ENCODE measurements around the gene TRIM56.
"Not testable (repeated sequence)": the region's sequence is repeated elsewhere in the genome, so short reads cannot be mapped to it uniquely, and the experiment has no call there.

TRIM56 gene

GRCh38 chr7:101085162-101085964, at the start of gene TRIM56:
TSS of gene TRIM56 (plus strand) at chr7:101085481. CDS start at chr7:101087313, 1,832 bp downstream.
- DNase-seq (ENCODE audit: low read depth) = peak; percentile 62

GRCh38 chr7:101035941-101036340, 49.3 kb upstream of the TRIM56 start:
- no peak for DNase-seq (ENCODE audit: low read depth)

- DNase-seq (ENCODE audit: low read depth) = not testable (repeated sequence)
Observed at GRCh38 chr7:101041283-101041682, 44.0 kb upstream of the TRIM56 start.

GRCh38 chr7:101058355-101058754, 26.9 kb upstream of the TRIM56 start:
- peak; percentile 9 for DNase-seq (ENCODE audit: low read depth)

GRCh38 chr7:101059620-101059942, 25.7 kb upstream of the TRIM56 start:
- DNase-seq (ENCODE audit: low read depth) = no peak

- no peak for DNase-seq (ENCODE audit: low read depth)
Observed at GRCh38 chr7:101060992-101061391, 24.3 kb upstream of the TRIM56 start.

GRCh38 chr7:101064176-101064550, 21.1 kb upstream of the TRIM56 start:
- not testable (repeated sequence) for DNase-seq (ENCODE audit: low read depth)

GRCh38 chr7:101065162-101065561, 20.1 kb upstream of the TRIM56 start:
- DNase-seq (ENCODE audit: low read depth) = not testable (repeated sequence)

- DNase-seq (ENCODE audit: low read depth) = no peak
Observed at GRCh38 chr7:101066141-101066832, 19.0 kb upstream of the TRIM56 start.

- no peak for DNase-seq (ENCODE audit: low read depth)
Observed at GRCh38 chr7:101066833-101067177, 18.5 kb upstream of the TRIM56 start.

GRCh38 chr7:101068401-101068800, 16.9 kb upstream of the TRIM56 start:
- no peak for DNase-seq (ENCODE audit: low read depth)

- DNase-seq (ENCODE audit: low read depth) = not testable (repeated sequence)
Observed at GRCh38 chr7:101071362-101072104, 13.7 kb upstream of the TRIM56 start.

GRCh38 chr7:101075646-101076045, 9.6 kb upstream of the TRIM56 start:
- DNase-seq (ENCODE audit: low read depth) = no peak

GRCh38 chr7:101076183-101076582, 9.1 kb upstream of the TRIM56 start:
- DNase-seq (ENCODE audit: low read depth) = not testable (repeated sequence)

GRCh38 chr7:101077303-101078086, 7.8 kb upstream of the TRIM56 start:
- DNase-seq (ENCODE audit: low read depth) = peak; percentile 84

GRCh38 chr7:101081432-101081831, 3.8 kb upstream of the TRIM56 start:
- no peak for DNase-seq (ENCODE audit: low read depth)

- DNase-seq (ENCODE audit: low read depth) = no peak
Observed at GRCh38 chr7:101084865-101085161, 468 bp upstream of the TRIM56 start.

- no peak for DNase-seq (ENCODE audit: low read depth)
Observed at GRCh38 chr7:101087334-101088068, 2.2 kb downstream of the TRIM56 start.

- DNase-seq (ENCODE audit: low read depth) = no peak
Observed at GRCh38 chr7:101088069-101088425, 2.8 kb downstream of the TRIM56 start.

- DNase-seq (ENCODE audit: low read depth) = no peak
Observed at GRCh38 chr7:101088858-101089529, 3.7 kb downstream of the TRIM56 start.

GRCh38 chr7:101089876-101090275, 4.6 kb downstream of the TRIM56 start:
- no peak for DNase-seq (ENCODE audit: low read depth)

Data from stimulated activated CD4-positive, alpha-beta T cell treated with anti-CD3 and anti-CD28 coated beads, Interleukin-2, amount 100 ng/mL, for 4 hours (primary cell).